D721Med (cell line): ENCODE data around the gene ADD2.

ENCODE experiments used
- DNase-seq: peaks from one replicate; pipeline ENCODE4 v3.0.0; 2011; ENCODE audit warnings: low spot score; ENCODE audit not compliant: insufficient read length
- FAIRE-seq: peaks from 2 replicates; lab custom pipeline; 2011; peaks lifted over from hg19 to GRCh38; lab: Jason Lieb, UNC
- TF ChIP-seq, protein P1 (sequence below): IDR thresholded peaks from 2 replicates; pipeline ENCODE4 v1.5.1; 2012; ENCODE audit warnings: mild to moderate bottlenecking, control low read depth; ENCODE audit not compliant: insufficient read depth; ENCODE audit errors: missing control alignments

The ADD2 gene

DNA sequence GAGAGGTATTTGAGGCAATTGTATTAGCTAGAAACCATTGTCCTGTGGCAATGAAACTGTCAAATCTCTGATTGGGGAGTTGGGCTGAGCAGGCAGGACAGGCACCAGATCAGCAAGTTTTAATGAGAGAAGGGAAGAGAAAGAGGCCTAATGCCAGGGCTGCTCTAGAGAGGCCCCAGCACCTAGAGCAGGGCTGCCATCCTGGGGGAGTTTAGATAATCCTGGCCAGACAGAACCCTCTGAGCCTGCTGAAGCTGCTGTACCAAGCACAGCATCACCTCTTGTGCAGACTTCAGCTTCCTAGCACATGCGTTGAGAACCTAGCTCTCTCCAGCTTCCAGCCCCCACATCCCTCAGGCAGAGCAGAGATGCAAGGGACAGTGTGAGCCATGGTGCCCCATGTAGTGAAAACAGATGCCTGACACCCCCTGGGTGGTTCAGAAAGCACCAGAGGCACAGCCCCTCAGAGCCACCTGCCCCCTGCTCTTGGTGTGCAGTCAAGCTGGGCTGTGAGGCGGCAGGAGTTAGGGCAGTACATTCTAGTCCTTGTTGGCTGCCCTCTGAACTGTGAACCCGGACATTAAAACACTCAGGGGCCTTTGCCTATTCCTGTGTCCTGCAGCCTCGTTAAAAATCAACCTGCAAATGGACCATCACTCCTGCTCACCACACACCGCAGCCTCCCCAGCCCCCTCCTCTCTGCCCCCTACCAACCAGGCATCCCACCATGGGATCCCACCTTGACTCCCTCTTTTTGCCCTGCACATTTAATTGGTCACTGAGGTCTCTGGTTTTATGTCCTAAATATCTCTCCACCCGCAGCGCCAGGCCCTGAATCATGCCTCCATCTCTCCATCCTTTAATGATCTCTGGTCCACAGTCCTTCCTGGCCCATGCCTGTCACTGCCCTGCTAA, 52.7 kb downstream of the ADD2 start:
- DNase-seq = no peak
- TF ChIP-seq, protein P1, sequence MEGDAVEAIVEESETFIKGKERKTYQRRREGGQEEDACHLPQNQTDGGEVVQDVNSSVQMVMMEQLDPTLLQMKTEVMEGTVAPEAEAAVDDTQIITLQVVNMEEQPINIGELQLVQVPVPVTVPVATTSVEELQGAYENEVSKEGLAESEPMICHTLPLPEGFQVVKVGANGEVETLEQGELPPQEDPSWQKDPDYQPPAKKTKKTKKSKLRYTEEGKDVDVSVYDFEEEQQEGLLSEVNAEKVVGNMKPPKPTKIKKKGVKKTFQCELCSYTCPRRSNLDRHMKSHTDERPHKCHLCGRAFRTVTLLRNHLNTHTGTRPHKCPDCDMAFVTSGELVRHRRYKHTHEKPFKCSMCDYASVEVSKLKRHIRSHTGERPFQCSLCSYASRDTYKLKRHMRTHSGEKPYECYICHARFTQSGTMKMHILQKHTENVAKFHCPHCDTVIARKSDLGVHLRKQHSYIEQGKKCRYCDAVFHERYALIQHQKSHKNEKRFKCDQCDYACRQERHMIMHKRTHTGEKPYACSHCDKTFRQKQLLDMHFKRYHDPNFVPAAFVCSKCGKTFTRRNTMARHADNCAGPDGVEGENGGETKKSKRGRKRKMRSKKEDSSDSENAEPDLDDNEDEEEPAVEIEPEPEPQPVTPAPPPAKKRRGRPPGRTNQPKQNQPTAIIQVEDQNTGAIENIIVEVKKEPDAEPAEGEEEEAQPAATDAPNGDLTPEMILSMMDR = no peak
- FAIRE-seq = no peak

DNA sequence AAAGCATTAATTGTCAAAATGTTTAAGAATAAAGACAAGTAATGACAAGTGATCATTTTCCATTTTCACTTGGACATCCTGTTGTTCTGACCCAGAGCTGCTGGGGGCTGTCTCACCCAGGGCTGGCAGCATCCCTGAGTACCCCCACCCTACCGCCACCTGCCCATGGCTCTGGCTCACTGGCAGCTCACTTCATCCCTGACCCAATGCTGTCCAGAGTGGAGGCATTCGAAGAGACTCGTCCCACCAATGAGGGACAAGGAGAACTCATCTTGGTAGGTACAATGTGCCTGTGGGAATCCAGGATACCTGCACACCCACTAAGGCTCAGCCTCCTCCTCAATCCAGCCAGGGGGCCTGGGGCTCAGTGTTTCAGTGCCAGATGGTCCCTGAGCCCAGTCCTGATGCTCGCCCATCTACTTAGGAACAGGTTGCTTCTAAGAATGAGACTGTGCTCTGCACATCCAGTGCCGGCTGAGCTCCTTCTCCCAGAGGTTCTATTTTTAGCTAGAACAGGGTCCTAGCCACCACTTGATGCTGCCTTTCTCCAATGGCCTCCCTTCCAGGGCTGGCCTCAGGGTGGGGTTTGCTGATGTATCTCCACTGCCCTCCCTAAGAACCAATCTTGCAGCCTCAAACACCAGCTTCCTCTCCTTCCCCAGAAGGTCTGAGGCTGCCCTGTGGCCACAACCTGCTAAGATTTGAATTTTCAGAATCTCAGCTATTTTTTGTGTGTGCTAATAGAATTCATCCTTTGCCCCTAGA, 53.7 kb downstream of the ADD2 start:
- DNase-seq (no peak), FAIRE-seq (no peak)
- TF ChIP-seq, protein P1 = no peak

DNA sequence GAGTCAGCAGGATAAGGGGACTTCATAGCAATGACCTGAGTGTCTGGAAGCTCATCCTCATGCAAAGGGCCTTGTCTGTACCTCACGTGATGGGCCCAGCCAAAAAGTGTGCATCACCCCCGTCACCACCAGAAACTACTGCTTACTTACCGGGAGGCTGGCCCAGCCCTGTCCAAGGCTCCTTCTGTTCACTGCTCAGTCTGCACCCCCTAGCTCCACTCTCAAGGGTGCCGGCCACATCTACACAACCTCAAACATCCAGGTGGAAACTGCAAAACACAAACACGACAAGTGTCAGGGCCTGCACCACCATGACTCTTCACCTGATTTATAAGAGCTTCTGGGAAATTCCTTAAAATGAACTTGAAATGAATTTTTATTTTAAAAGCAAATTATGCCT, 55.1 kb downstream of the ADD2 start:
- FAIRE-seq (no peak), DNase-seq (no peak)
- TF ChIP-seq, protein P1 = no peak

DNA sequence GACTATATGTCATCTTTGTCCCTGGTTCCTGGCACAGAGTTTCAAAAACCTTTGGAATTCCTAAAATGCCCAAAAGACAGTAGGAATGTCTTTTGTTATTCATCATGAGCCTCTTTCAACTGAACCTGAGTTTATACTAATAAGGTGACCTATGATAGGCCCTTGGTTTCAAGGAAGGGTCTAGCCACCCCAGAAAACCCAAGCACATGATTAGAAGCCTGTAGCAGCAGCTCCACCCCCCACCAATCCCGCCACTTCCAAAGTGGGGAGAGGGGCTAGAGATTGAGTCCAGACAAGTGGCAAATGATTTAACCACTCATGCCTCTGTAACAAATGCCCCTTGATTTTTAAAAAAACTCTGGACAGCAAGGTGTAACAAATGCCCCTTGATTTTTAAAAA, 56.8 kb downstream of the ADD2 start:
- FAIRE-seq (no peak), DNase-seq (no peak)
- TF ChIP-seq, protein P1 = no peak

DNA sequence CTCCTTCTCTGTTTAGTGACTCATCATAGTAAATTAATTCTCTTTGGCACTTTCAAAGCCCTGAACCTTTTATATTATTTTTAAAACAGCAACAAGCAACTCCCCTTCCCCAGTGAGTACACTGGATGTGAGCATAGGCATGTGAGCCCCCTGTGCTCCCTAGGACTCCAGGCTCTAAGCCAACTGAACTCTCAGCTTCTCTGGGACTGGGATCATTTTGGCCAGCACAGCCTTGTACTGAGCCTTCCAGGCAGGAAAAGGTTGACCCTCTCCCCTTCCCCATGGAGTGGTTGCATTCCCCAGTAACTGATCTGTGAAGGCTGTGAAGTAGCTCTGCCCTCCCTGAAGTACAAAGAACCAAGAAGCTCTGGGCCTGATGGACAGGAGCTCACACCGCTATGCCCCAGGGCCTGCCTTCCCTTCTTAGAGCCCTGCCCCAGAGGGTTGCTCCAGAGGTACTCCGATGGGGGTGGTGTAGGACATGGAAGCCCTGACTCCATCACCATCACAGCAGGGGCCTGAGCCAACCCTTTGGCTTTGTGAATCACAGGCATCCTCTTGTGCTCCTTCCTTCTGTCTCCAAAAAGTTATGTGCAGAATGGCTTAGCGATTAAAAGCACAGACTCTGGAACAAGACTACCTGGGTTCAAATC, 57.8 kb downstream of the ADD2 start:
- no peak for DNase-seq
- FAIRE-seq = no peak
- TF ChIP-seq, protein P1 = no peak

DNA sequence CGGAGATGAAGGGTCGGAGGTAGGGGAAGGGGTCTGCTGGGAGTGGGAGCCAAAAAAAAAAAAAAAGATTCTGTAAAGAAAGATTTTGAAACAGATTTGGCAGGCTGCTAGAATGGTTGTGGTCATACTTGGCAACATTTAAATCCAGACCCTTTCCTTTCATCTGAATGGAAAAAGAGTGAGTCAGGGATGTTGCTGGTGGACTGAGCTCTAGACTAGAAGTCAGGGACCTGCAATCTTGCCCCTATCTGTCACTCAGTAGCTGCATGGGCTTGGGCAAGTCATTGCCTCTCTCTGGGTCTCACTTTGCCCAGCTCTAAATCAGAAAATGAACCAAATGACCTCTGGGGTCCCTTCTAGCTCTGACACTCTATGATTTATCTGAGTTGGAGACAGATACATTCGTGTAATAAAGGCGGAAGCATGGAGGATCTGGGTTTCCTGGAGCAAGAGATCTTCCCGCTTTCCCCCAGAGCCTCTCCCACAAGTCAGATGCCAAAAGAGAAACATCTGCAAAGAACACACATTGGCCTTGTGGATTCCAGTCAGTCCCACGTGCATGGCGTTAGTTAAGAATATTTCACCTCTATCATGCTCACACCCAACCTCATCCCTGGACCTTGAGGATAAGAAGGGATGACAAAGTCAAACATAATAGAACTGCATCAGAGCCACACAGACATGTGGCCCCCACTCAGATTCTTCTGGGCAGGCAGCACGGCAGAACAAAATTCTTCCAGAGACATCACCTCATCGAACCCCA, 58.5 kb downstream of the ADD2 start:
- FAIRE-seq (no peak), DNase-seq (no peak)
- TF ChIP-seq, protein P1 = no peak
